Inferior parietal cortex (tissue), 1 donor: Measurements from ENCODE around the gene HAS3.
"Not testable (repeated sequence)": the region's sequence is repeated elsewhere in the genome, so short reads cannot be mapped to it uniquely, and the experiment has no call there.

Experiments used
- DNase-seq: peaks from one replicate; pipeline ENCODE4 v3.0.0-alpha.2; 2016; ENCODE audit errors: extremely low spot score

HAS3 gene

GRCh38 chr16:69105501-69106361 is at the start of gene HAS3:
Gene HAS3, plus strand, starts transcription at chr16:69105653. Its CDS starts 3,743 bp downstream, at chr16:69109396.
- DNase-seq: peak; percentile 44

- no peak for DNase-seq
Measured at GRCh38 chr16:69055980-69056379, 49.5 kb upstream of the HAS3 start.

- no peak for DNase-seq
Measured at GRCh38 chr16:69056421-69056820, 49.0 kb upstream of the HAS3 start.

- no peak for DNase-seq
Measured at GRCh38 chr16:69057400-69058378, 47.8 kb upstream of the HAS3 start.

GRCh38 chr16:69063491-69063890 is 42.0 kb upstream of the HAS3 start:
- DNase-seq: not testable (repeated sequence)

- no peak for DNase-seq
Measured at GRCh38 chr16:69064124-69064763, 41.2 kb upstream of the HAS3 start.

GRCh38 chr16:69064764-69065313 is 40.6 kb upstream of the HAS3 start:
- peak; percentile 31 for DNase-seq

- DNase-seq: no peak
Measured at GRCh38 chr16:69069504-69069903, 35.9 kb upstream of the HAS3 start.

- no peak for DNase-seq
Measured at GRCh38 chr16:69071036-69071435, 34.4 kb upstream of the HAS3 start.

- no peak for DNase-seq
Measured at GRCh38 chr16:69072640-69072974, 32.8 kb upstream of the HAS3 start.

GRCh38 chr16:69073181-69073702 is 32.2 kb upstream of the HAS3 start:
- DNase-seq: no peak

- DNase-seq: no peak
Measured at GRCh38 chr16:69077251-69077650, 28.2 kb upstream of the HAS3 start.

- no peak for DNase-seq
Measured at GRCh38 chr16:69078073-69078472, 27.4 kb upstream of the HAS3 start.

- DNase-seq: no peak
Measured at GRCh38 chr16:69079697-69080096, 25.8 kb upstream of the HAS3 start.

GRCh38 chr16:69083306-69083941 is 22.0 kb upstream of the HAS3 start:
- no peak for DNase-seq

- DNase-seq: no peak
Measured at GRCh38 chr16:69084289-69084688, 21.2 kb upstream of the HAS3 start.

GRCh38 chr16:69085032-69085695 is 20.3 kb upstream of the HAS3 start:
- DNase-seq: no peak

GRCh38 chr16:69087161-69087581 is 18.3 kb upstream of the HAS3 start:
- no peak for DNase-seq

- no peak for DNase-seq
Measured at GRCh38 chr16:69088684-69089083, 16.8 kb upstream of the HAS3 start.

GRCh38 chr16:69089091-69089910 is 16.2 kb upstream of the HAS3 start:
- DNase-seq: no peak
